H9 (cell line): ENCODE results near the gene OTUB1. TPM values are rescaled to one million over a fixed set of nuclear protein-coding genes. Genes with fewer than 3 reads are reported as not detected.

ENCODE experiments used
- DNase-seq: peaks from one replicate; pipeline ENCODE4 v3.0.0-alpha.2; 2017
- H2AFZ ChIP-seq: one replicate; pipeline ENCODE4 v1.6.1; 2013; ENCODE audit warnings: mild to moderate bottlenecking, low read length, control low read depth, moderate library complexity
- H2AK5ac ChIP-seq: 2 replicates; pipeline ENCODE4 v1.6.1; 2013; ENCODE audit warnings: low read length, control low read depth, mixed read lengths; ENCODE audit not compliant: insufficient read length
- H2BK120ac ChIP-seq: one replicate; pipeline ENCODE4 v1.6.1; 2013; ENCODE audit warnings: low read depth, mild to moderate bottlenecking, low read length, control low read depth, inconsistent platforms; ENCODE audit not compliant: poor library complexity, severe bottlenecking
- H2BK12ac ChIP-seq: 2 replicates; pipeline ENCODE4 v1.6.1; 2013; ENCODE audit warnings: low read length, control low read depth, mixed read lengths, low read depth; ENCODE audit not compliant: insufficient read length
- H2BK15ac ChIP-seq: 2 replicates; pipeline ENCODE4 v1.6.1; 2013; ENCODE audit warnings: low read depth, low read length, control low read depth
- H2BK20ac ChIP-seq: one replicate; pipeline ENCODE4 v1.6.1; 2013; ENCODE audit warnings: low read depth, mild to moderate bottlenecking, low read length, control low read depth, inconsistent platforms; ENCODE audit not compliant: poor library complexity, severe bottlenecking
- H2BK5ac ChIP-seq: 2 replicates; pipeline ENCODE4 v1.6.1; 2013; ENCODE audit warnings: low read length, control low read depth, mixed read lengths; ENCODE audit not compliant: insufficient read length
- H3K14ac ChIP-seq: 2 replicates; pipeline ENCODE4 v1.6.1; 2013; ENCODE audit warnings: low read length, control low read depth; ENCODE audit not compliant: insufficient read depth
- H3K18ac ChIP-seq: 2 replicates; pipeline ENCODE4 v1.6.1; 2013; ENCODE audit warnings: low read depth, mild to moderate bottlenecking, mixed read lengths, low read length, control low read depth; ENCODE audit not compliant: insufficient read length
- H3K23ac ChIP-seq: 2 replicates; pipeline ENCODE4 v1.6.1; 2013; ENCODE audit warnings: low read length, control low read depth, mixed read lengths, low read depth; ENCODE audit not compliant: insufficient read length
- H3K23me2 ChIP-seq: 2 replicates; pipeline ENCODE4 v1.6.1; 2013; ENCODE audit warnings: low read depth, mild to moderate bottlenecking, mixed read lengths, low read length, control low read depth; ENCODE audit not compliant: insufficient read length, poor library complexity, severe bottlenecking
- H3K27ac ChIP-seq: 2 replicates; pipeline ENCODE4 v1.5.1; 2013; ENCODE audit warnings: low read length, control low read depth, mixed read lengths, low read depth; ENCODE audit not compliant: insufficient read length
- H3K27me3 ChIP-seq: 2 replicates; pipeline ENCODE4 v1.6.1; 2013; ENCODE audit warnings: low read length, control low read depth, inconsistent platforms; ENCODE audit not compliant: insufficient read depth
- H3K4ac ChIP-seq: 2 replicates; pipeline ENCODE4 v1.6.1; 2013; ENCODE audit warnings: low read depth, mild to moderate bottlenecking, control low read depth, inconsistent platforms, low read length, moderate library complexity
- H3K4me1 ChIP-seq: 2 replicates; pipeline ENCODE4 v1.6.1; 2013; ENCODE audit warnings: low read length, control low read depth, inconsistent platforms; ENCODE audit not compliant: insufficient read depth
- H3K4me2 ChIP-seq: 2 replicates; pipeline ENCODE4 v1.6.1; 2013; ENCODE audit warnings: low read length, control low read depth, mixed read lengths; ENCODE audit not compliant: insufficient read length, insufficient read depth
- H3K56ac ChIP-seq: 2 replicates; pipeline ENCODE4 v1.6.1; 2013; ENCODE audit warnings: low read depth, mild to moderate bottlenecking, mixed read lengths, low read length, control low read depth; ENCODE audit not compliant: insufficient read length
- H3K79me1 ChIP-seq: 2 replicates; pipeline ENCODE4 v1.6.1; 2013; ENCODE audit warnings: low read depth, mild to moderate bottlenecking, moderate library complexity, low read length, control low read depth, inconsistent platforms; ENCODE audit not compliant: insufficient read depth, poor library complexity, severe bottlenecking
- H3K79me2 ChIP-seq: 2 replicates; pipeline ENCODE4 v1.6.1; 2013; ENCODE audit warnings: low read length, control low read depth, inconsistent platforms; ENCODE audit not compliant: insufficient read depth
- H3K9ac ChIP-seq: 2 replicates; pipeline ENCODE4 v1.6.1; 2013; ENCODE audit warnings: low read length, control low read depth, mixed read lengths; ENCODE audit not compliant: insufficient read length; ENCODE audit errors: extremely low read depth
- H3K9me3 ChIP-seq: one replicate; pipeline ENCODE4 v1.6.1; 2013; ENCODE audit warnings: low read depth, low read length, inconsistent platforms; ENCODE audit not compliant: control insufficient read depth
- H3T11ph ChIP-seq: one replicate; pipeline ENCODE4 v1.6.1; 2013; ENCODE audit warnings: mild to moderate bottlenecking, low read length, control low read depth, inconsistent platforms
- H4K20me1 ChIP-seq: one replicate; pipeline ENCODE4 v1.6.1; 2013; ENCODE audit not compliant: control insufficient read depth, insufficient read length, insufficient read depth
- H4K5ac ChIP-seq: 2 replicates; pipeline ENCODE4 v1.6.1; 2013; ENCODE audit warnings: low read depth, mild to moderate bottlenecking, mixed read lengths, low read length, control low read depth; ENCODE audit not compliant: insufficient read length
- H4K8ac ChIP-seq: replicated peaks from 2 replicates; pipeline ENCODE4 v1.6.1; 2013; ENCODE audit warnings: low read length, control low read depth, mixed read lengths, low read depth; ENCODE audit not compliant: insufficient read length
- H4K91ac ChIP-seq: 2 replicates; pipeline ENCODE4 v1.6.1; 2013; ENCODE audit warnings: low read depth, mild to moderate bottlenecking, moderate library complexity, mixed read lengths, low read length, control low read depth; ENCODE audit not compliant: insufficient read length
- H3K27ac Mint-ChIP-seq, 3 experiments: 2 replicates in 2 of 3; 3 replicates in 1 of 3; pipeline ENCODE4 v1.8.0; 2020 to 2021; ENCODE audit warnings: mixed read lengths in 3 of 3, mild to moderate bottlenecking in 1 of 3, moderate library complexity in 1 of 3
- H3K27me3 Mint-ChIP-seq: 2 replicates; pipeline ENCODE4 v1.8.0; 2021; ENCODE audit warnings: low read depth, mild to moderate bottlenecking, moderate library complexity, mixed read lengths
- H3K36me3 Mint-ChIP-seq, 3 experiments: 2 replicates in 2 of 3; 3 replicates in 1 of 3; pipeline ENCODE4 v1.8.0; 2020 to 2021; ENCODE audit warnings: low read depth in 3 of 3, mixed read lengths in 3 of 3; ENCODE audit not compliant: insufficient read depth in 1 of 3
- H3K4me1 Mint-ChIP-seq, 2 experiments: 2 replicates each; pipeline ENCODE4 v1.8.0; 2020; ENCODE audit warnings: mixed read lengths in 2 of 2
- H3K4me3 Mint-ChIP-seq, 2 experiments: 2 replicates in 1 of 2; 3 replicates in 1 of 2; pipeline ENCODE4 v1.8.0; 2020 to 2021; ENCODE audit warnings: mild to moderate bottlenecking in 2 of 2, mixed read lengths in 2 of 2, moderate library complexity in 1 of 2
- H3K9me3 Mint-ChIP-seq, 2 experiments: 2 replicates in 1 of 2; 3 replicates in 1 of 2; pipeline ENCODE4 v1.8.0; 2020; ENCODE audit warnings: mild to moderate bottlenecking in 2 of 2, mixed read lengths in 2 of 2, moderate library complexity in 1 of 2
- WGBS: extraction: QIAGEN DNeasy Blood & Tissue Kit; methylation state at CpG from one replicate; pipeline ENCODE4 v1.1.7; 2013; ENCODE audit warnings: missing lambda C conversion rate, low lambda C conversion rate, mixed read lengths; ENCODE audit not compliant: insufficient read length; ENCODE audit errors: extremely low coverage; 5-methylcytosine and 5-hydroxymethylcytosine counted together
- total RNA-seq: library from RNA; stranded (reverse); gene quantifications from 2 replicates; pipeline ENCODE4 v1.2.1, GENCODE V29; 2021
- TF ChIP-seq, protein P1 (sequence below): fragments of 200-600 bp; sonication (generic); conservative IDR thresholded peaks from 3 replicates; pipeline ENCODE4 v1.8.0; 2021; ENCODE audit warnings: antibody characterized with exemption, mild to moderate bottlenecking

Gene OTUB1
- total RNA-seq, 1 experiment from 2014 or later, result 114 TPM

DNA sequence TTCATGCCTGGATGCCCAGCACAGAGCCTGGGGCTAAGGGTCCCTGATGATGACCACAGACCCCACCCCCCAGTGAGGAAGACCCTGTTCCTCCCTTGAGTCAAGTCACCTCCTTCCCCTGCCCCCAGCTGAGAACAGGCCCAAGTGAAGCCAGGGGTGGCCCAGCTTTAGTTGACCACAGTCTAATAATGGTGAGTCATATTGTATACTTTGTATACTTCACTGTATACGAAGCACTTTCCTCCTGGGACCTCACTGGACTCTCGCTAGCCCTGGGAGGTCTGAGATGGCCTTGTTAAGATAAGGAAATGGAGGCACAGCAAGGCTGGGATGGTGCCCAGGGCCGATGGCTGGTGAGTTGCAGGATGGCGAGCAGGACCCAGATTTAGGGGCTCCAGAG, 45.8 kb downstream of the OTUB1 start:
- Histone ChIP-seq H3K79me2 (no peaks in the 10 kb centered on the region), H2AFZ (no peak overlapping the region), H3T11ph (no peak overlapping the region), H2BK20ac (no peak overlapping the region), H2BK5ac (no peak overlapping the region), H4K91ac (no peak overlapping the region), H3K9me3 (no peaks in the 10 kb centered on the region), H3K18ac (no peak overlapping the region), H2BK15ac (no peak overlapping the region), H4K5ac (no peak overlapping the region), H3K27me3 (peaks cover 29% of the 10 kb centered on the region; the same call in 1 of the 2 replicates), H2BK12ac (no peak overlapping the region), H3K79me1 (no peaks in the 10 kb centered on the region), H4K8ac (no peak overlapping the region), H4K20me1 (no peaks in the 10 kb centered on the region), H3K56ac (no peak overlapping the region), H3K14ac (no peak overlapping the region), H3K4ac (no peak overlapping the region), H3K23ac (no peak overlapping the region), H3K9ac (no peak overlapping the region), H3K4me1 (no peaks in the 10 kb centered on the region; the same call in 1 of the 2 replicates), H3K4me2 (no peak overlapping the region), H3K27ac (no peak overlapping the region), H2BK120ac (no peak overlapping the region), H3K23me2 (peaks cover 8% of the 10 kb centered on the region), H2AK5ac (no peak overlapping the region)
- DNase-seq, result no peak
- Mint-ChIP-seq H3K27me3 (peaks cover 82% of the 10 kb centered on the region), H3K9me3 (no peaks in the 10 kb centered on the region), H3K4me1 (peaks cover 30 to 38% of the 10 kb centered on the region in 2 experiments), H3K36me3 (peaks cover 0 to 2% (median 0%) of the 10 kb centered on the region in 3 experiments; a peak in 2 of 7 replicates), H3K4me3 (no peak overlapping the region), H3K27ac (no peak overlapping the region)
- TF ChIP-seq, protein P1, sequence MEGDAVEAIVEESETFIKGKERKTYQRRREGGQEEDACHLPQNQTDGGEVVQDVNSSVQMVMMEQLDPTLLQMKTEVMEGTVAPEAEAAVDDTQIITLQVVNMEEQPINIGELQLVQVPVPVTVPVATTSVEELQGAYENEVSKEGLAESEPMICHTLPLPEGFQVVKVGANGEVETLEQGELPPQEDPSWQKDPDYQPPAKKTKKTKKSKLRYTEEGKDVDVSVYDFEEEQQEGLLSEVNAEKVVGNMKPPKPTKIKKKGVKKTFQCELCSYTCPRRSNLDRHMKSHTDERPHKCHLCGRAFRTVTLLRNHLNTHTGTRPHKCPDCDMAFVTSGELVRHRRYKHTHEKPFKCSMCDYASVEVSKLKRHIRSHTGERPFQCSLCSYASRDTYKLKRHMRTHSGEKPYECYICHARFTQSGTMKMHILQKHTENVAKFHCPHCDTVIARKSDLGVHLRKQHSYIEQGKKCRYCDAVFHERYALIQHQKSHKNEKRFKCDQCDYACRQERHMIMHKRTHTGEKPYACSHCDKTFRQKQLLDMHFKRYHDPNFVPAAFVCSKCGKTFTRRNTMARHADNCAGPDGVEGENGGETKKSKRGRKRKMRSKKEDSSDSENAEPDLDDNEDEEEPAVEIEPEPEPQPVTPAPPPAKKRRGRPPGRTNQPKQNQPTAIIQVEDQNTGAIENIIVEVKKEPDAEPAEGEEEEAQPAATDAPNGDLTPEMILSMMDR, result no peak
- no CpG with 5 or more reads among the region's 4 CpGs for WGBS
